GM23248 (cell line): ENCODE results near the gene RWDD3. TPM values are rescaled to one million over a fixed set of nuclear protein-coding genes. Genes with fewer than 3 reads are reported as not detected.

ENCODE experiments used
- DNase-seq: peaks from one replicate; pipeline ENCODE4 v3.0.0-alpha.2; 2015
- H2AFZ ChIP-seq: fragments of 200-600 bp; sonication (generic); 2 replicates; pipeline ENCODE4 v1.6.1; 2016; ENCODE audit warnings: antibody characterized with exemption
- H3F3A ChIP-seq: fragments of 200-600 bp; sonication (generic); 2 replicates; pipeline ENCODE4 v1.6.1; 2016; ENCODE audit warnings: mild to moderate bottlenecking, antibody characterized with exemption, mixed run types; ENCODE audit not compliant: insufficient read depth
- H3K27ac ChIP-seq: fragments of 200-600 bp; sonication (generic); 2 replicates; pipeline ENCODE4 v1.5.1; 2016; ENCODE audit warnings: mild to moderate bottlenecking
- H3K27me3 ChIP-seq: fragments of 200-600 bp; sonication (generic); replicated peaks from 2 replicates; pipeline ENCODE4 v1.6.1; 2016; ENCODE audit warnings: mild to moderate bottlenecking; ENCODE audit not compliant: insufficient read depth
- H3K36me3 ChIP-seq: fragments of 200-600 bp; sonication (generic); 2 replicates; pipeline ENCODE4 v1.6.1; 2016; ENCODE audit warnings: low read depth, mild to moderate bottlenecking
- H3K4me1 ChIP-seq: fragments of 200-600 bp; sonication (generic); 2 replicates; pipeline ENCODE4 v1.6.1; 2016; ENCODE audit warnings: mild to moderate bottlenecking; ENCODE audit not compliant: insufficient read depth
- H3K4me2 ChIP-seq: fragments of 200-600 bp; sonication (generic); one replicate; pipeline ENCODE4 v1.6.1; 2016; ENCODE audit warnings: mild to moderate bottlenecking; ENCODE audit not compliant: unreplicated experiment
- H3K4me3 ChIP-seq: fragments of 200-600 bp; sonication (generic); 2 replicates; pipeline ENCODE4 v1.5.1; 2016; ENCODE audit warnings: mild to moderate bottlenecking
- H3K79me2 ChIP-seq: fragments of 200-600 bp; sonication (generic); 2 replicates; pipeline ENCODE4 v1.6.1; 2016; ENCODE audit warnings: mild to moderate bottlenecking; ENCODE audit not compliant: insufficient read depth
- H3K9ac ChIP-seq: fragments of 200-600 bp; sonication (generic); 2 replicates; pipeline ENCODE4 v1.6.1; 2016; ENCODE audit warnings: mild to moderate bottlenecking
- H3K9me2 ChIP-seq: fragments of 200-600 bp; sonication (generic); 2 replicates; pipeline ENCODE4 v1.6.1; 2016; ENCODE audit warnings: mixed run types, mild to moderate bottlenecking, moderate library complexity; ENCODE audit not compliant: insufficient read depth
- H3K9me3 ChIP-seq: fragments of 200-600 bp; sonication (generic); one replicate; pipeline ENCODE4 v1.6.1; 2017; ENCODE audit warnings: low read depth
- H4K20me1 ChIP-seq: fragments of 200-600 bp; sonication (generic); 2 replicates; pipeline ENCODE4 v1.6.0; 2016; ENCODE audit not compliant: insufficient read depth
- EZH2 ChIP-seq: fragments of 200-600 bp; sonication (generic); IDR thresholded peaks from 2 replicates; pipeline ENCODE4 v1.6.1; 2018; ENCODE audit warnings: antibody characterized with exemption, mild to moderate bottlenecking; ENCODE audit not compliant: insufficient read depth, poor library complexity, severe bottlenecking
- EZH2phosphoT487 ChIP-seq: fragments of 200-600 bp; sonication (generic); IDR thresholded peaks from 2 replicates; pipeline ENCODE4 v1.6.1; 2018; ENCODE audit warnings: antibody characterized with exemption, moderate library complexity, mild to moderate bottlenecking, low read depth; ENCODE audit not compliant: insufficient read depth
- WGBS, 2 experiments: methylation state at CpG; one replicate each; pipeline ENCODE4 v1.1.6; 2015 to 2017; ENCODE audit warnings: low lambda C conversion rate in 2 of 2, low coverage in 1 of 2; ENCODE audit errors: missing lambda C conversion rate in 2 of 2; 5-methylcytosine and 5-hydroxymethylcytosine counted together
- in situ Hi-C: fragments of 300-500 bp; cut with MboI; formaldehyde crosslinking; loops from 2 replicates; pipeline ENCODE4 v1.15.0; 2020
- polyA plus RNA-seq: library from polyadenylated mRNA; unstranded; fragments of >200 nt; fragmentation: Nextera tagmentation; extraction: Ambion mirVana; gene quantifications from 2 replicates; pipeline ENCODE4 v1.2.1, GENCODE V29; 2016
- total RNA-seq: library from RNA; depleted of rRNA; stranded (reverse); fragments of >200 nt; shearing (Covaris generic); gene quantifications from 2 replicates; pipeline ENCODE4 v1.2.3, GENCODE V29; 2014

RWDD3 gene
- total and polyA plus RNA-seq, 2 experiments from 2014 or later, result 13.6 to 25.5 TPM

DNA sequence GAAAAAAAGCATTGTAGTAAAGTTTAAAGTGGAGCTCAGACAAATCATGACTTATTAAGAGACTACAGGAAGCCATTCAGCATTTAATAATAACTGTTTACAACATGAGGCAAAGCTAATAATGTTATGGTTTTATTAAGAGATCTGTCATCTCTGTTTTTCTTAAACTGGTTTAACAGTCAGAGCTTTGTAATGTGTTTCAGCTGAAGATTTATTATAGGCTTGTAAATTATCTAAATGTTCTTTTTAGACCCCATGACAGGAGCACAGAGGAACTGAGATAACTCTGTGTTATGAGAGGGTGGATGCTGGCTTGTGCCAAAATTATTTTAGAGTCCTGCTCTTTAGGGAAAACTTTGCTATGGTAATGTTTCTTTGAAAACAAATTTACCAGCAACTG, 38.0 kb upstream of the RWDD3 start:
- Histone ChIP-seq H3K9ac (no peak overlapping the region), H3K27me3 (no peaks in the 10 kb centered on the region), H3K4me3 (no peak overlapping the region), H3K9me3 (no peaks in the 10 kb centered on the region), H3K9me2 (no peaks in the 10 kb centered on the region; the same call in 1 of the 2 replicates), H3K27ac (no peak overlapping the region), H3K4me2 (no peak overlapping the region), H3K36me3 (no peaks in the 10 kb centered on the region), H4K20me1 (no peaks in the 10 kb centered on the region), H3F3A (no peaks in the 10 kb centered on the region), H2AFZ (no peak overlapping the region), H3K79me2 (no peaks in the 10 kb centered on the region), H3K4me1 (no peaks in the 10 kb centered on the region)
- in situ Hi-C loops, result no loop called here
- no peak for DNase-seq
- TF ChIP-seq EZH2phosphoT487 (no peak), EZH2 (no peak)

DNA sequence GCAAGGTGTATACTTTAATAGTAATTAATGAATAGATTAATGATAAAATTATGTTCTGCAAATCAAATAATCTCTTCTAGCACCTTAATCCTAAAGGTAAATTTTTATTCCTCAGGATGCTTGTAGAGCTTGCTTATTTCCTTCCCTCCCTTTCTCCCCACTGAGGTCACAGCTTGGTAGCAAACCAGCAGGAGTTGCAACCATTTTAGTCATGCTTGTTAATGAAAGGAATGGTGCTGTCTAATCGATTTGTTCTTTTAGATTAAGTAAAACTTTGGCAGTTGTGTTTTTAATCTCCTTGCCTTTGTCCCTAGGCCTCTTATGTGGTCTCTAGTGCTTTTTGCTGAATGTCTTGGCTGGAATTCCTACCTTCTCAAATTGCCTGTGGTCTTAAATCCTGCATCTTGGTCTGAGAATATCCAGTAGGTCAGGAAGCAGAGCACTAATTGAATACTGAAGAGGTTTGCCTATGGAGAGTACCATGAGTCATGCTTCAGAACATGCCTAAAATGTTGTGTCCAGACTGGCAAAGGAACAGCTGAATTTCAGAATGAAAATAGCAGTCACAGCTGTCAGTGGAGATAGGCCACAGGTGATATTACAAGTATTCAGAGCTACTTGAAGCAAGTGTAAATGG, 36.3 kb upstream of the RWDD3 start:
- DNase-seq, result peak; percentile 31
- no peaks in the 10 kb centered on the region; the same call in 1 of the 2 replicates for H3K9me2 ChIP-seq
- no peak overlapping the region for H3K4me3 ChIP-seq
- 70 to 100% methylated on average over 1 of the region's 1 CpG for WGBS, 2 experiments
- in situ Hi-C loops, result no loop called here
- no peaks in the 10 kb centered on the region for H3F3A ChIP-seq
- H3K4me2 ChIP-seq, result no peak overlapping the region
- H4K20me1 ChIP-seq, result no peaks in the 10 kb centered on the region
- H3K27ac ChIP-seq, result no peak overlapping the region
- H3K79me2 ChIP-seq, result no peaks in the 10 kb centered on the region
- no peaks in the 10 kb centered on the region for H3K9me3 ChIP-seq
- no peaks in the 10 kb centered on the region for H3K36me3 ChIP-seq
- no peaks in the 10 kb centered on the region for H3K27me3 ChIP-seq
- no peak overlapping the region for H3K9ac ChIP-seq
- TF ChIP-seq EZH2phosphoT487 (no peak), EZH2 (no peak)
- no peak overlapping the region for H2AFZ ChIP-seq
- H3K4me1 ChIP-seq, result no peaks in the 10 kb centered on the region

DNA sequence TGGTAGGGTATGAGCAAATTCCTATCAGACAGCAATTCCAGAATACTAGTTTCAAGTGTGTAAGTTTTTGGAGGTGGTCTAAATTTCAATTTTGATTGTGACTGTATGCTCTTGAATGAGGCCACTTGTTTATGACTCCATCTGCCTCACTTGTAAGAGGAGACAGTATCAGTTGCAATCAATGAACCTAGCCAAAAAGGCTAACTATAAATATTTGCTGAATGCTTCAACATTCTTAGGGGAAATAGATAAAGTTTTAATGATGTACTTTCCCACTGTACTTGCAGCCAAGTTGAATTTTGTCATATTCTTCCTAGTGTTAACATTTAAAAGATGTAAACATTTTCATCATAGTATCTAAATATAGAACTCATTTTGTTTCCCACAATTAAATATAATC, 32.1 kb upstream of the RWDD3 start:
- DNase-seq, result no peak
- no peak overlapping the region for H3K4me2 ChIP-seq
- H3K4me3 ChIP-seq, result no peak overlapping the region
- H4K20me1 ChIP-seq, result no peaks in the 10 kb centered on the region
- no peak for TF ChIP-seq EZH2phosphoT487
- no peak for TF ChIP-seq EZH2
- no peaks in the 10 kb centered on the region for H3K79me2 ChIP-seq
- H2AFZ ChIP-seq, result no peak overlapping the region
- H3K36me3 ChIP-seq, result no peaks in the 10 kb centered on the region
- H3K27ac ChIP-seq, result no peak overlapping the region
- in situ Hi-C loops, result no loop called here
- no peaks in the 10 kb centered on the region for H3K27me3 ChIP-seq
- no peaks in the 10 kb centered on the region; the same call in 1 of the 2 replicates for H3K9me2 ChIP-seq
- no peaks in the 10 kb centered on the region for H3F3A ChIP-seq
- H3K4me1 ChIP-seq, result no peaks in the 10 kb centered on the region
- H3K9ac ChIP-seq, result no peak overlapping the region
- no peaks in the 10 kb centered on the region for H3K9me3 ChIP-seq

DNA sequence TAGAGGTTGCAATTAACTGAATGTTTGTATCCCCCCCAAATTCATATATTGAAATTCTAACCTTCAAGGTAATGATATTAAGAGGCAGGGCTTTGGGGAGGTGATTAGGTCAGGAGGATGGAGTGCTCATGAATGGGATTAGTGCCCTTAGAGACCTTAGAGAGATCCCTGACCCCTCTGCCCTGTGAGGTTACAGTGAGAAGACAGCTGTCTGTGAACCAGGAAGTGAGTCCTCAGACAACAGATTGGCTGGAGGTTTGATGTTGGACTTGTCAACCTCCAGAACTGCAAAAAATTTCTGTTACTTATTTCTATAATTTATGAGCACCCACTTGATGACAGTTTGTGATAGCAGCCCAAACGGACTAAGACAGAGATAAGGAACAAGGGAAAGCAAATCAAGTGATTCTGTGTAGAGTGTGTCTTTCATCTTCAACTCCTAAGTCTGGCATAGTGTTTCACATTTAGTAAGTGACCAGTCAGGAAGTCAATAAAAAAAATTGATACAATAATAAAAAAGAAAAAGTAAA, 30.0 kb upstream of the RWDD3 start:
- H3K79me2 ChIP-seq, result no peaks in the 10 kb centered on the region
- no peak overlapping the region for H3K9ac ChIP-seq
- no peaks in the 10 kb centered on the region for H3K27me3 ChIP-seq
- H3K4me1 ChIP-seq, result no peaks in the 10 kb centered on the region
- in situ Hi-C loops, result no loop called here
- H3F3A ChIP-seq, result no peaks in the 10 kb centered on the region
- 0 to 3% methylated on average over 1 of the region's 1 CpG for WGBS, 2 experiments
- H4K20me1 ChIP-seq, result no peaks in the 10 kb centered on the region
- H3K4me2 ChIP-seq, result no peak overlapping the region
- H3K4me3 ChIP-seq, result no peak overlapping the region
- no peak for DNase-seq
- TF ChIP-seq EZH2, result no peak
- no peak for TF ChIP-seq EZH2phosphoT487
- no peak overlapping the region for H2AFZ ChIP-seq
- H3K27ac ChIP-seq, result no peak overlapping the region
- no peaks in the 10 kb centered on the region for H3K9me3 ChIP-seq
- no peaks in the 10 kb centered on the region for H3K9me2 ChIP-seq
- no peaks in the 10 kb centered on the region for H3K36me3 ChIP-seq

DNA sequence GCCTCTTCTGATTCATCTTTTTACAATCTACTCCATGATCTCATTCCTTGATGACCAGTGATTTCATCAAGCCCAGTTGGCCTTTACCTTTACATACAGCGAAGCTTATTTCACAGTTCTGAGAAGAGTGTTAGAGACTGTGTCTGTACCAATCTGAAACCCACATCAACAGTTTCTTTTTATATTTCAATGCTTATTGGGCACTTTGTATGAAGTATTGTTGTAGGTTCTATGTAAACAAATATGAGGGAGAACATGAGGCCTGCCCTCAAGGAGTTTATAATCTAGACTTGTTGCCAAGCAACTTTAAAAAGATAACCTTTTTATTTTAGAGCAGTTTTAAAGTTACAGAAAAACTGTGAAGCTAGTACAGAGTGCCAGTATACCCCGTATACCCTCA, 27.5 kb upstream of the RWDD3 start:
- Histone ChIP-seq H3K27ac (no peak overlapping the region), H3K27me3 (no peaks in the 10 kb centered on the region), H4K20me1 (no peaks in the 10 kb centered on the region), H3K36me3 (no peaks in the 10 kb centered on the region), H3K4me2 (no peak overlapping the region), H3K9ac (no peak overlapping the region), H3K9me3 (no peaks in the 10 kb centered on the region), H3K79me2 (no peaks in the 10 kb centered on the region), H3K9me2 (no peaks in the 10 kb centered on the region), H3K4me3 (no peak overlapping the region), H2AFZ (no peak overlapping the region), H3F3A (no peaks in the 10 kb centered on the region), H3K4me1 (no peaks in the 10 kb centered on the region)
- DNase-seq, result no peak
- in situ Hi-C loops, result no loop called here
- no peak for TF ChIP-seq EZH2phosphoT487
- TF ChIP-seq EZH2, result no peak
- WGBS, 2 experiments, result 58 to 61% methylated on average over 2 of the region's 2 CpGs
